Fibroblast of peridontal ligament (primary cell): Measurements from ENCODE around the gene MARS1.

Source experiments
- DNase-seq: peaks from one replicate; pipeline ENCODE4 v3.0.0-alpha.2; 2010; ENCODE audit errors: extremely low read depth

Gene MARS1

DNA sequence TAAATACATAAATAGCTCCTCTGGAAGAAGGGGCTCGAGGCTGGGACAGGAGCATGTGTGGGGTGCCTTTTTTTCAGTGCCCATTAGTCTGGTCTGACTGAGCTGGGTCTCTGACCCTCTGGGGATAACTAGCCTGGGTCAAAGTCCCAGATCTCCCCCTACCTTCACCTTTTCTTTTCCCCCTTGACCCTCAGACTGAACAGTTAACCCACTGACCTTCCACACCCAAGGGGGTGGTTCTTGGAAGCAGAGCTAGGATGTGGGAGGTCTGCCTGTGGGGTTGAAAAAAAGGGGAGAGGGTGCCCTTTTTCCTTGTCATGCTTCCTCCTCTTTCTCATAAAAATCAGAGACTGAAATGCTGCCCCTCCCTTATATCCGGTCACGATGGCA, 29.2 kb upstream of the MARS1 start:
- no peak for DNase-seq

DNA sequence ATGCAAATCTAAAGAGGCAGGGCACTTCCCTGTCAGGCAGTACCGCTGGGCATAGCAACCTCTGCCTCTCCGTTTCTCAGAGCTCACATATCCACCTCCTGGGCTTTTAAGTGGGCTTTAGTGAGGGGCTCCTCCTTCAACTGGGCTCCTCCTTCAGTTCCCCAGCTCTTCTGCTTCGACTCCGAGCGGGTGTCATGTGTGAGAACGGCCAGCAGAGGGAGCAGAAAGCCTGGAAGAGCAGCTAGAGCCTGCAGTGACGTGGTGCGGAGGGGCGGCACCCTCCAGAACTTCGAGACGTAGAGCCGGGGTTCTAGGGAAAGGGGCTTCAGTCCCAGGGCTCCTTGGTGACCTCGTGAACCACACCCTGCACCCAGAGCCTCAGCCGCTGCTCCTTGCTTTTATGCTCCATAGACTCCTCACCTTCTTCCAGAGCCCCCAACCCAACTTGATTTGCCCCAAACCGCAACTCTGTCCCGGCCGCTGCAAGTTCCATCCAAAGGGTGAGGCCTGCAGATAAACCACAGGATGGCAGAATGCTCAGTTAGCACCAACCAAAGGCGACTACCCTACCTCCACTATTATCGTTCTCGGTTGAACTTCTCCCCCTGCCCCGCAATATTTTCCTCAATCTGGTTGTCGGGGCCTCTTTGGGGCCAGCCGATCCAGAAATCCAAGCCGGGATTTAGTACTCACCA, 28.7 kb upstream of the MARS1 start:
- DNase-seq, result peak; percentile 96

DNA sequence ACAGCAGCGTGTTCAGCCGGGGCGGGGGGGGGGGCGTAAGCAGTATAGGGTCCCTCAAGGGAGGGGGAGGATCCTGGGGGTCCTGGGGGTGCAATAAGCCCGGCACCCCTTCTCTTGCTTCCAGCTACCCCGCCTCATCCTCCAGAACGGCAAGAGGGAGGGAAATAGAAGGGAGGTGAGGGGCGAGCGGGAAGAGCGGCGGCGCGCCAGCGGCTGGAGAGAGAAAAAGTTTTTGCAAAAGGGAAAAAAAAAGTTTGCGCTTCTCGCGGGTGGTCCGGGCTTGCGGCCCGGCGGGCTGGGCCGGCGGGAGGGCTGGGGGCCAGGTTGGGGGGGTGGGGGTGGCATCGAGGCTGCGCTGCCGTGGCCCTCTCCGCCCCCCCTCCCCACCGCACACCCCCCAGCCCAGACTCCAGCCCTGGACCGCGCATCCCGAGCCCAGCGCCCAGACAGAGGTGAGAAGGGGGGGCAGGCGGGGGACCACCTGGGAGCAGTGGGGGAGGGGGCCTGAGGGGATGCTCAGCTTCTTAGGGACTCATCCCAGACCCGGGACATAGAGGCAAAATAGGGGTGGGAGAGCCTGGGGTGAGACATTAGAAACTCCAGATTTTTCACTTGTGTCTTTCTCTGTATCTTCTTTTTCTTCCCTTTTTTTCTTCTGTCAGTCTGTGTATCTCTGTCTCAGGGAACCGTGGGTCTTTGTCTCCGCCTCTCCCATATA, 28.0 kb upstream of the MARS1 start, which contains the start of gene GLI1:
Gene GLI1, plus strand, starts transcription at position 36 of the 718 bp plus-strand sequence. CDS start 3,907 bp downstream, outside the sequence.
- DNase-seq, result no peak

DNA sequence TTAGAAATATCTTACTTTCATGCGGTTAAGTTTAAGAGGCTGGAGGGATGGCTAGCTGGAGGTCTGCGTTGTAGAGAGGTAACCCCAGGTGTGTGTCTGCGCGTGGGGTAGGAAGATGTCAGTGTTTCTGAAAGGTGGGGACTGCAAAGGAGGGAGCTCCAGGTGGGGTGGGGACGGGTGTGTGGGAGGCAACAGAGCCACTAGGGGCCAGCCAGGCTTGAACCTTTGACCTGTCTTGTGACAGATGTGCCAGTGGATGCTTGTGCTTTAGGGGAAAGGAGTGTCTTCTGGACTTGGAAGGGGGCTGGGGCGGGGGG, 27.4 kb upstream of the MARS1 start:
- no peak for DNase-seq

DNA sequence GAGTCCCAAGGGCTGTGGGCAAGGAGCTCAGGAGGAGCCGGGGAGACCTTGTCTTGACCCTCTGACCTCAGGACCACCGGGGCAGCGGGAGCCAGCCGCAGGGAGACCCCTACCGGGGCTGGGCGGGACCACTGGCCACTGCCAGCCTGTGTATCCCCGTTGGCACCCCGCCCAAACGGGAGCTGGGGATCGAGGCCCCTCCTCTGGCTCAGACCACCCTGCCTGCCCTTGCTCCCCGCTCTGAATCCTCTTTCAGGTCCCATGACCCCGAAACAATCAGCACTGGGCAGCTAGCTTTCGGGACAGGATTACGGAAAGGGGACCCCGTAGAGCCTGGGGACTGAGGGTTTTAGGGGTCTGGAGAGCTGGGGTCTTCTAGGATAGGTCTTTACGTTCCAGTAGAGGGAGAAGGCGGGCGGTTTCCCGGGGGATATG, 27.0 kb upstream of the MARS1 start:
- DNase-seq, result no peak

DNA sequence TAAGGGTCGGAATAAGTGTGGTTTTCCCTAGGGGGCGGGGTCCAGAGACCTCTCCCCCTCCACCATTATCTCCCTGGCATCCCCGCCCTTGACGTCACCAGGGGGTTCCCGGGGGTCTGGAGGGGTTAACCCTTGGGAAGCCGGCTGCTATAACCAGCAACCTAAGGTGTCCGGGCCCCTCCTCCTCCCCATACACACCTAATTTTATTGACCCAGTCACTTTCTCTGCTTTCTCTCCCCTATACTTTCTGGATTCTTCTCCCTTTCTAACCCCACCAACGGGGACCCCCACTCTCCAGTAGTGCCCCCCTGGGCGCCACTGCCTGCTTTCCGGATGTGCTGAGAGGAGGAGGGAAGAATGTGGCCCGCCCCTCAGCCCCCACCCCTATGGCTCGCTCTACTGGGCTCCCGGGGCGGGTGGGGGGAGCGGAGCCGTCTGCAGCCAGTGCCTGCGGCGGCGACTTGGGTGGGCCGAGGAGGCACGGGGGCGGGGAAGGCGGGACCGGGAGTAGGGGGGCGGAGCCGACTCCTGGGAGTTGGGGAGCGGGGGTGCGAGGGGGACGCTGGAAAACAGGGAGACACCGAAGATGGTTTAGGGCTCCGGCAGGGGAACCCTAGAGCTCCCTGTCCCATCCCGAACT, 26.5 kb upstream of the MARS1 start:
- no peak for DNase-seq

DNA sequence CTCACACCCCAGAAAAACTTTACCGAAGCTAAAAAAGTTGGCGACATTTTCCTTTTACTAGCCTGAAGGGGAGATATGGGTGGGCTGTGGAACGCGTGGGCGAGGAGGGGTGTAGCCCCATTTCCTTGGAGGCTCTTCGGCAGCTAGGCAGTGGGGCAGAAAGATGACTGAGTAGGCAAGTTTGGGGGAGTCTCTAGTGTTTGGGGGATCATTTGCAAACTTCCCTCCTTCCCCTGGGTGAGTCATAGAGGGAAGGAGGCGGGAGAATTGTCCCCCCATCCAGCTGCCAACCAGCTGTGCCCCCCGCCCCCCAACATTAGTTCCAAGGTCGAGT, 26.0 kb upstream of the MARS1 start:
- DNase-seq, result no peak

DNA sequence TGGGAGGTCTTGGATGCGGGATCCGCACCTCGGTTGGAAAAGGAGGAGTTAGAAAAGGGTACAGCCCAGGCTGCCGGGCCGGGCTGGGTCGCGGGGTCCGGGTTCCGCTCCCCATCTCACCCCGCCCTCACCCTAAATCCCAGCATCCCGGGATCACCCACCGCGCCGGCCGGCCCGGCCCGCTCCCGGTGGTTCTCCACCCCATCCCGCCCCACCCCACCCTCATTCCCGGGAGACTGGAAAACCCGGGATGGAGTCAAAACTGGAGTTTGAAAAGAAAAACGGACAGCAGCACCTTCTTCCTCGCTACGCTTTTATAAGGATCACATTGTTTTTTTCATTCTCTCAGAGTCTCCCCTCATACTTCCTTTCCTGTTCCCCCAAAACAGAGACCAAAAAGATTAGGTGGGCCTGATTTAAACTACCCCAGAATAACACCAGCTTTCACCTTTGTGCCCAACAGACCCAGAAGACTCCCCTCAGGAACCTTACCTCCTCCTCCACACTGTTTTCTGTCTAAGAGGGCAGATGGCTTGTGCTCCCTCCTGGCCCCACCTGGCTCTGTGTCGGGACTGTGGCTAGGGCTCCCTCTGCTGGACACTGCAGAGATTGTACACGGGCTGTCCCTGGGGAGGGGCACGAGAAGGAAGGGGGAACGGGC, 25.5 kb upstream of the MARS1 start:
- DNase-seq, result peak; percentile 77

DNA sequence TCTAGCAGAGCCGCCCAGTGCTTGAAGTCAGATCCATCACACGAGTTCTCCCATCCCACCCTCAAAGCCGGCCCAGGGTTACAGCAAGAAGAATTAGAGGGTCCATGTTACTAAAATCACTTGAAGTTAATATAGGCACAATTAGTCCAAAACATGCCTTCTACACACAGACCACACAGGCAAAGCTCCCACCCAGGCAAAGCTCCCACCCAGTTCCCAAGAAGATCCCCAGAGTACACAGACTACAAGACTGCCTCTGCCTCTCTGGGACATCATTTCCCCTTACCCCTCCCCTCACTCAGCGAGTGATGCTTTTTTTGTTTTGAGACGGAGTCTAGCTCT, 25.0 kb upstream of the MARS1 start:
- DNase-seq, result no peak

DNA sequence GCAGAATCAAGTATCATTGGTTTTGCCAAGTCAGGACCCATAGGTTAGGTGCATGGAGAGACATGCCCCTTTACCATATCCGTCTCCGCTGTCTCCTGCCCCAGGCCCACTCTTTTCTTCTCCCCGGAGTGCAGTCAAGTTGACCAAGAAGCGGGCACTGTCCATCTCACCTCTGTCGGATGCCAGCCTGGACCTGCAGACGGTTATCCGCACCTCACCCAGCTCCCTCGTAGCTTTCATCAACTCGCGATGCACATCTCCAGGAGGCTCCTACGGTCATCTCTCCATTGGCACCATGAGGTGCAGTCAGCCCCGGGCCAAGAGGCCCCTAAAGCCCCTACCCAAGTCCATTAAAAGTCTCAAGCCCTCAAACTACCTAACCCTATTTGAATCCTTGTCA, 23.3 kb upstream of the MARS1 start:
- no peak for DNase-seq

DNA sequence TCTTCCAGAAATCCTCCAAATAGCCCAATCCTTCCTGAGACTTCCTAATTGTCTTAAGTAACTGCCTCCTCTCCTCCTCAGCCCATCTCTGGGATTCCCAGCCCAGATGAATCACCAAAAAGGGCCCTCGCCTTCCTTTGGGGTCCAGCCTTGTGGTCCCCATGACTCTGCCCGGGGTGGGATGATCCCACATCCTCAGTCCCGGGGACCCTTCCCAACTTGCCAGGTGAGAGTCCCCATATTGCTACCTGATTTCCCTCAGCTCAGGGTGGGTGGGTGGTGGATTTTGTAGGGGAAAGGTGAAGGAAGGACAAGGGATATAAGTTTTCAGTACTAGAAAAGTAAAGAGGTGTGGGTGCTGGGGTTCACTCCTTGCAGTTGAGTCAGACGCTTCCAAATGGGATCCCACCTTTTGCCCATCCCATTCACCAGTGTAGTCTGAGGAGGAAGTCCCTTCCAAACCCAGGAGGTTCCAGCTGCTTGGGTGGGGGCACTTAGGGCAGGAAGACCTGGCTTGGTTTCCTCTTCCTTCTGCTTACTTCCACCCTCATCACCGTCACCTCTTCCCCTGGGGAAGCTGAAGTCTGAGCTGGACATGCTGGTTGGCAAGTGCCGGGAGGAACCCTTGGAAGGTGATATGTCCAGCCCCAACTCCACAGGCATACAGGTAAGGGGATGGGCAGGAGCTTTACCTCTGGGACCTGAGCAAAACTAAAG, 22.7 kb upstream of the MARS1 start:
- DNase-seq, result no peak

DNA sequence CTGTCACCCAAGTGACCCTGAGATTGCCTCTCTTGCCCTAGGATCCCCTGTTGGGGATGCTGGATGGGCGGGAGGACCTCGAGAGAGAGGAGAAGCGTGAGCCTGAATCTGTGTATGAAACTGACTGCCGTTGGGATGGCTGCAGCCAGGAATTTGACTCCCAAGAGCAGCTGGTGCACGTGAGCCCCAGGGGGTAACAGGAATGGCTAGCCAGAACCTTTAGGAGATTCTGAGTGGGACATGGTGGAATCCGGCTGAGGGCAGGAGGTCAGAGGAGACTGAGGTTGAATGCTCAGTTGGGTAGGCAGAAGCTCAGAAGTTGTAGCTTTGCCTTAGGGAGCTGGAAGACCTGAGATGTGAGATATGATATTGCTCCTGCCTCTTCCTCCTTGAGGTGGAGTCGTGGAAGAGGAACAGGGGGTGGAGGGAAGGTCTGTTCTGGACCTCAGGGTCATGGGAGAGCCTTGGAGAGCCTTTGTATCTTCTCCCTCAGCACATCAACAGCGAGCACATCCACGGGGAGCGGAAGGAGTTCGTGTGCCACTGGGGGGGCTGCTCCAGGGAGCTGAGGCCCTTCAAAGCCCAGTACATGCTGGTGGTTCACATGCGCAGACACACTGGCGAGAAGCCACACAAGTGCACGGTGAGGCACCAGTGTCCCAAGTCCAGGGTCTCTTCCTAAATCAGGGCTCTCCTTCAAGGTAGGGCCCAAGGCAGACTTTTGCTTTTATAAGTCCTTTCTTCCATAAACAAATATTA, 21.9 kb upstream of the MARS1 start:
- no peak for DNase-seq

DNA sequence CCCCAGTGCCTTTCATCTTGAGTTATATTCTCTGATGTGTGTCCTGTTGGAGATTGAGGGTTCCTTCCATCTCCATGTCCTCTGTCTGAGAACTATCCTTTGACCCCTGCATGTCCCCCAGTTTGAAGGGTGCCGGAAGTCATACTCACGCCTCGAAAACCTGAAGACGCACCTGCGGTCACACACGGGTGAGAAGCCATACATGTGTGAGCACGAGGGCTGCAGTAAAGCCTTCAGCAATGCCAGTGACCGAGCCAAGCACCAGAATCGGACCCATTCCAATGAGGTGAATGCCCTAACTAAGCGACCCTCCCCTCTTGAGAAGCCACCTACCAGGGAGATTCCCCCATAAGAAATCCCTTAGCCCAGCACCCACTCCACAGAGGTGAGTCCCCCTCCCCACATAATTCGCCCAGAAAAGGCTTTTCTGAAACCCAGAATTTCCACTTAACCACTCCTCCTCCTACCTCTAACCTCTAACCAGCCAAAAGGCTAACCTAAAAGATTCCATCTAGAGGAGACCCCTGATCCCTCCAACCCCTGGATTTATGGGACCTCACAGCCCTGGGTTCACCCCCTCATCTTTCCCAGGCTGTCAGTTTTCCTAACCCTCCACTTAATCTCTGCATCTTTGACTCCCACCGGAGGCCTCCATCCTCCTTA, 20.5 kb upstream of the MARS1 start:
- no peak for DNase-seq

DNA sequence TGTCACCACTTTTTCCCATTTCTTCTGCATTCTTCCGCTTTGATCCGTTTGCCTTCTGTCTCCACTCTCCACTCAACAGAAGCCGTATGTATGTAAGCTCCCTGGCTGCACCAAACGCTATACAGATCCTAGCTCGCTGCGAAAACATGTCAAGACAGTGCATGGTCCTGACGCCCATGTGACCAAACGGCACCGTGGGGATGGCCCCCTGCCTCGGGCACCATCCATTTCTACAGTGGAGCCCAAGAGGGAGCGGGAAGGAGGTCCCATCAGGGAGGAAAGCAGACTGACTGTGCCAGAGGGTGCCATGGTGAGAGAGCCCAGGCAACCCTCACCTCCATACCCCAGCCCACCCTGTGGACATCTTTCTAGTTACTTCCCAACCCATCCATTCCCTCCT, 20.0 kb upstream of the MARS1 start:
- no peak for DNase-seq

DNA sequence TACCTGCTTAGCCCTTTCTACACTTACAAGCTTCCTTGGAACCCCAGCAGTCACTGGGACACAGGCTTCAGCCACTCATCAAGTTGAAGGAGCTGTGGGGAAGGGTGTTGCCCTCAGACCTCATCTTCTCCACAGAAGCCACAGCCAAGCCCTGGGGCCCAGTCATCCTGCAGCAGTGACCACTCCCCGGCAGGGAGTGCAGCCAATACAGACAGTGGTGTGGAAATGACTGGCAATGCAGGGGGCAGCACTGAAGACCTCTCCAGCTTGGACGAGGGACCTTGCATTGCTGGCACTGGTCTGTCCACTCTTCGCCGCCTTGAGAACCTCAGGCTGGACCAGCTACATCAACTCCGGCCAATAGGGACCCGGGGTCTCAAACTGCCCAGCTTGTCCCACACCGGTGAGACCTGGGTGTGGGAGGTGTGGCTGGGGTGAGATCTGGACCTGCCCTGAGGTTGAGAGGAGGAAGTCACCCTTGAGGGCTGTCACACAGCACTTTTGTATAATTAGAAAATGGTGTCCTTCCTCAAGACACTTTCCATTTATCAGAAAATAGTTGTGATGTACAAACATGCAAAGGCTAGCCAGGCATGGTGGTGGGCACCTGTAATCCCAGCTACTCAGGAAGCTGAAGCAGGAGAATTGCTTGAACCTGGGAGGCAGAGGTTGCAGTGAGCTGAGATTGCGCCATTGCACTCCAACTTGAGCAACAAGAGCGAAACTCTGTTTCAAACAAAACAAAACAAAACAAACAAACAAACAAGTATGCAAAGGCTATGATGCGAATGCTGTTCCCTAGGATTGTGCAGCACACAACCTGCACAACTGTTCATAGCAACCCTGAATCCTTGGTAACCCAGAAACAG, 18.3 kb upstream of the MARS1 start:
- DNase-seq, result no peak

DNA sequence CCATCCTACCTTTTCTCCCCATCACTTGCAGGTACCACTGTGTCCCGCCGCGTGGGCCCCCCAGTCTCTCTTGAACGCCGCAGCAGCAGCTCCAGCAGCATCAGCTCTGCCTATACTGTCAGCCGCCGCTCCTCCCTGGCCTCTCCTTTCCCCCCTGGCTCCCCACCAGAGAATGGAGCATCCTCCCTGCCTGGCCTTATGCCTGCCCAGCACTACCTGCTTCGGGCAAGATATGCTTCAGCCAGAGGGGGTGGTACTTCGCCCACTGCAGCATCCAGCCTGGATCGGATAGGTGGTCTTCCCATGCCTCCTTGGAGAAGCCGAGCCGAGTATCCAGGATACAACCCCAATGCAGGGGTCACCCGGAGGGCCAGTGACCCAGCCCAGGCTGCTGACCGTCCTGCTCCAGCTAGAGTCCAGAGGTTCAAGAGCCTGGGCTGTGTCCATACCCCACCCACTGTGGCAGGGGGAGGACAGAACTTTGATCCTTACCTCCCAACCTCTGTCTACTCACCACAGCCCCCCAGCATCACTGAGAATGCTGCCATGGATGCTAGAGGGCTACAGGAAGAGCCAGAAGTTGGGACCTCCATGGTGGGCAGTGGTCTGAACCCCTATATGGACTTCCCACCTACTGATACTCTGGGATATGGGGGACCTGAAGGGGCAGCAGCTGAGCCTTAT, 17.4 kb upstream of the MARS1 start:
- DNase-seq, result no peak

DNA sequence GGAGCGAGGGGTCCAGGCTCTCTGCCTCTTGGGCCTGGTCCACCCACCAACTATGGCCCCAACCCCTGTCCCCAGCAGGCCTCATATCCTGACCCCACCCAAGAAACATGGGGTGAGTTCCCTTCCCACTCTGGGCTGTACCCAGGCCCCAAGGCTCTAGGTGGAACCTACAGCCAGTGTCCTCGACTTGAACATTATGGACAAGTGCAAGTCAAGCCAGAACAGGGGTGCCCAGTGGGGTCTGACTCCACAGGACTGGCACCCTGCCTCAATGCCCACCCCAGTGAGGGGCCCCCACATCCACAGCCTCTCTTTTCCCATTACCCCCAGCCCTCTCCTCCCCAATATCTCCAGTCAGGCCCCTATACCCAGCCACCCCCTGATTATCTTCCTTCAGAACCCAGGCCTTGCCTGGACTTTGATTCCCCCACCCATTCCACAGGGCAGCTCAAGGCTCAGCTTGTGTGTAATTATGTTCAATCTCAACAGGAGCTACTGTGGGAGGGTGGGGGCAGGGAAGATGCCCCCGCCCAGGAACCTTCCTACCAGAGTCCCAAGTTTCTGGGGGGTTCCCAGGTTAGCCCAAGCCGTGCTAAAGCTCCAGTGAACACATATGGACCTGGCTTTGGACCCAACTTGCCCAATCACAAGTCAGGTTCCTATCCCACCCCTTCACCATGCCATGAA, 16.8 kb upstream of the MARS1 start:
- DNase-seq, result no peak

DNA sequence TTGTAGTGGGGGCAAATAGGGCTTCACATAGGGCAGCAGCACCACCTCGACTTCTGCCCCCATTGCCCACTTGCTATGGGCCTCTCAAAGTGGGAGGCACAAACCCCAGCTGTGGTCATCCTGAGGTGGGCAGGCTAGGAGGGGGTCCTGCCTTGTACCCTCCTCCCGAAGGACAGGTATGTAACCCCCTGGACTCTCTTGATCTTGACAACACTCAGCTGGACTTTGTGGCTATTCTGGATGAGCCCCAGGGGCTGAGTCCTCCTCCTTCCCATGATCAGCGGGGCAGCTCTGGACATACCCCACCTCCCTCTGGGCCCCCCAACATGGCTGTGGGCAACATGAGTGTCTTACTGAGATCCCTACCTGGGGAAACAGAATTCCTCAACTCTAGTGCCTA, 16.2 kb upstream of the MARS1 start:
- no peak for DNase-seq

DNA sequence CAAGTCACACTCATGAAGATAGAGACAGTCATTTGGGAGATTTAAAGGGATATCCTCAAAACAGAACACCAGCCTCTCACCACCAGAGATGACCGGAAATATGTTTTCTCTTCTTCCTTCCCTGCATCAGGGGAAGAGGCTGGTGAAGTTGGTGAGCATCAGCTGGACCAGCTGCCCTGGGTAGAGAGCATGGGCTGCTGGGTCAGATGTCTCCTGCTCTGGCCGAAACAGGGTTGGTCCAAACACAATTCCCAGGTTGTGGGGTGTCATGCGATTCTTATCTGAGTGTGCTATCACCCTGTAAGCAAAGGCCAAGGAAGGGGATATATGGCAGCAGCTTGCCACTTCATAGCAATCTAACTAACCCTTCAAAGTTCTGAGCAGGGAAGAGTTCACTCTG, 15.5 kb upstream of the MARS1 start:
- no peak for DNase-seq
